Body of pancreas (tissue), 4 donors: ENCODE data around the gene C4orf51. TPM values are rescaled to one million over a fixed set of nuclear protein-coding genes. Genes with fewer than 3 reads are reported as not detected.

ENCODE experiments used
- ATAC-seq: fragments of 150-250 bp; one replicate; pipeline ENCODE4 v1.9.1; 2016
- DNase-seq, 4 donors: peaks; one replicate each; pipeline ENCODE4 v3.0.0-alpha.2; 2019
- H3K27ac ChIP-seq, 4 donors: fragments of 200-600 bp; sonication (generic); 1 replicate in 3 of 4; 2 replicates in 1 of 4; pipeline versions ENCODE4 v1.5.1 to v1.6.1; 2016 to 2019; ENCODE audit warnings: mild to moderate bottlenecking in 1 of 4, mixed read lengths in 1 of 4, moderate library complexity in 1 of 4
- H3K27me3 ChIP-seq, 2 donors: fragments of 200-600 bp; sonication (generic); one replicate each; pipeline ENCODE4 v1.6.0; 2016; ENCODE audit warnings: mild to moderate bottlenecking in 1 of 2
- H3K36me3 ChIP-seq, 2 donors: fragments of 200-600 bp; sonication (generic); replicated peaks in 1 of 2; 2 replicates each; pipeline ENCODE4 v1.5.1; 2016; ENCODE audit warnings: low read depth in 2 of 2; ENCODE audit not compliant: insufficient read depth in 1 of 2
- H3K4me1 ChIP-seq: fragments of 200-600 bp; sonication (generic); one replicate; pipeline ENCODE4 v1.6.0; 2016
- H3K4me3 ChIP-seq, 2 donors: fragments of 200-600 bp; sonication (generic); 1 replicate in 1 of 2; 2 replicates in 1 of 2; pipeline ENCODE4 v1.5.1; 2016 to 2019
- H3K9me3 ChIP-seq, 3 donors: fragments of 200-600 bp; sonication (generic); 1 replicate in 2 of 3; 2 replicates in 1 of 3; pipeline ENCODE4 v1.5.1; 2016
- CTCF ChIP-seq, 7 experiments: fragments of 450-650 bp in 4 of 7; fragments of 200-600 bp in 3 of 7; sonication (generic) in 3 of 7; IDR thresholded peaks; one replicate each; pipeline ENCODE4 v1.5.1; 2016 to 2019; ENCODE audit warnings: antibody characterized with exemption in 7 of 7
- POLR2A ChIP-seq, 3 donors: fragments of 450-650 bp; IDR thresholded peaks; one replicate each; pipeline ENCODE4 v1.6.1; 2016; ENCODE audit warnings: antibody characterized with exemption in 3 of 3, mild to moderate bottlenecking in 2 of 3
- WGBS, 2 donors: methylation state at CpG; one replicate each; pipeline ENCODE4 v1.1.5; 2017; 5-methylcytosine and 5-hydroxymethylcytosine counted together
- intact Hi-C: fragments of 100-400 bp; cut with DNase I; formaldehyde crosslinking; loops from one replicate; pipeline ENCODE4 v1.15.1; 2023
- total RNA-seq, 2 donors: library from RNA; depleted of rRNA; stranded (reverse); fragments of >200 nt; gene quantifications; one replicate each; pipeline ENCODE4 v1.1.0, GENCODE V29; 2016

Gene C4orf51
- total RNA-seq, 2 donors from 2014 or later: not detected

DNA sequence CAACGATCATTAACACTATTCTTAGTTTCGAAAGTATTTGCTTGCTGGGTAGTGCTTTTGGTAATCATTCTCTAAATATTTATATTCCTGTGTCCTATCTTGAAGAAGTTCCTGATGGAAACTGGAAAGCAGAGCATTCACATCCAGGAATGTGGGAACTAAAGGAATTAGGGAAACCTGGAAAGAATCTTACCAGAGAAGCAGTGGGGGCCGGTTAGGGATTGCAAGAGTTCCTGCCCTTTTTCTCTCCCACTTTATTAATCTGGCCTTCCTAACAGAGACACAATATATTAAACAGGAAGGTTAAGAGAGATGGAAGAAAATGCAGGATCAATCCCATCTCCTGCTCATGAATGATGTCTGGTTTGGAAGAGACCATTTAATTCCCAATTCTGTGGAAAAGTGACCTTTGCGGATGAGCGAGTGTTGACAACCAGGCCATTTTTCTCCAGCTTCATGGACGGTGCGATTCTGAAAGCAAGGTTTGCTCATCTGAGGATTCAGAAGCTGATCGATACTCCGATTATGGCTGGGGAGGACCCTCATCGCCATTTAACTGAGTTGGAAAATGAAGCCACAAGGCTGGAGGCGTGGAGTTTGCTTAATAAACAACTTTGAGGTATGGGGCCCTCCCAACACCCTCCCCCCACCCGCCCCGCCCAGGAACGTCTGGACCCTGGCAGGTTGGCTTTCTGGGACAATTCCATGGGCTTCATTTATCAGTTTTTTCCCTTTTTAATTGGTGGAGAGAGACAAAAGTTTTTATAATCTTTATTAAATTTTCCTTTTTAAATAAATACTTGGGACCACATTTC, 52.3 kb downstream of the C4orf51 start:
- no peak for ATAC-seq
- peak overlapping the region; percentile 94 to 99 (median 98) for H3K27ac ChIP-seq
- no peak for DNase-seq
- TF ChIP-seq POLR2A (IDR thresholded peaks at IDR 0.05) (no peak), CTCF (IDR thresholded peaks at IDR 0.05) (no peak)
- H3K9me3 ChIP-seq: no peaks in the 10 kb centered on the region
- intact Hi-C loops: no loop called here
- no peaks in the 10 kb centered on the region for H3K36me3 ChIP-seq
- peaks cover 59% of the 10 kb centered on the region for H3K4me1 ChIP-seq
- H3K4me3 ChIP-seq: peak overlapping the region in 1 of 2 donors; percentile 10
- no peaks in the 10 kb centered on the region for H3K27me3 ChIP-seq
- 21% methylated on average over 14 of the region's 14 CpGs for WGBS, 2 donors

DNA sequence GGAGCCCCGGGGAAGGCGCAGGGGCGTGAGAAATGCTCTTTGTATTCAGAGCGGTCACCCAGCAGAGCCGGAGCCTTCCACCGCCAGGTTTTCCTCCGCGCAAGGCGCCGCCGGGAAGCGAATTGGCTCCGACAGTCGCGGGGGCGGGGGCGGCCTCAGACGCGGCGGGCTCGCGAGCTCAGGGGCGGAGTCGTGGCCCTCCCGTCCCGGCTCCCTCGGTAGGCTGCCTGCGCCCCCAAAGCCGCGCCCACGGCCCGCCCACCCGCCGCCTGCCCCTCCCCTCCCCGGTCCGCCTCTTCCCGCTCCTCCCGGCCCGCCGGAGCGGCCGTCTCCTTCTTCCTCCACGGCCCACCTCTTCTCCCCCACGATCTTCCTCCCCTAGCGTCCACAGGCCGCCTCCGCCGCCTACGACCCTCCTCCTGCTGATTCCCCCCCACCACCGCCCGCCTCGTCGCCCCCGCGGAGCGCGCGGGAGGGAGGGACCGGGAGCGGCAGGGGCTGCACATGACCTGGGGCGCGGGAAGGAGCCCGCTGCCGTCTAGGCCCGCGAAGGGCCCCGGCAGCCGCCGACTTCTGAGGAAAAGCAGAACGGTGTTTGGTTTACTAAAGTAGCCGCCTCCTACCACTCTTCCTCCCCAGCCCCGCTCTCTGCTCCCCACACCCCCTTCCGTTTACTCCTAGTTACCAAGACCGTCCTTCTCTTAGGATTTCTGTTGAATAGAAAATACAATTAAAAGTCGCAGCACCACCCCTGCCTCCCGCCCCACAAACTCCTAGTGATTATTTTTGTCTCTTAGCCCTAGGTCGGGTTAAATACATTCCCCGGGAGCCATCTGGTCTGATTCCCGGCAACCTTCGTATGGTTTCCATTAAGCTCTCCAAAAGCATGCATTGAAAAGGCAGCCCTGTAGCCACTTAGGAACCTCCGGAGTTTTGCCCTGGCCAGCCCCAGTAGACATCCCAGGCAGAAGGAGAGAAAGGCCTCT, 53.2 kb downstream of the C4orf51 start:
- H3K9me3 ChIP-seq: no peaks in the 10 kb centered on the region
- WGBS, 2 donors: 1 to 3% methylated on average over 35 to 55 of the region's 81 CpGs
- DNase-seq (peak; percentile 95 to 97 (median 96)), ATAC-seq (peak; percentile 90)
- H3K27ac ChIP-seq: peak overlapping the region; percentile 94 to 99 (median 98)
- TF ChIP-seq POLR2A (IDR thresholded peaks at IDR 0.05) (peak; percentile 68 to 92 (median 85)), CTCF (IDR thresholded peaks at IDR 0.05) (peak in 3 of 7 experiments; percentile 5 to 29 (median 23))
- H3K36me3 ChIP-seq: no peaks in the 10 kb centered on the region
- peaks cover 59% of the 10 kb centered on the region for H3K4me1 ChIP-seq
- intact Hi-C loops: no loop called here
- no peaks in the 10 kb centered on the region for H3K27me3 ChIP-seq
- H3K4me3 ChIP-seq: peak overlapping the region; percentile 19 to 27

GRCh38 chr4:145734031-145734430, 54.1 kb downstream of the C4orf51 start:
- intact Hi-C loops: no loop called here
- Histone ChIP-seq H3K27ac (peak overlapping the region; percentile 94 to 99 (median 98)), H3K36me3 (no peaks in the 10 kb centered on the region), H3K9me3 (no peaks in the 10 kb centered on the region), H3K27me3 (no peaks in the 10 kb centered on the region), H3K4me3 (no peak overlapping the region), H3K4me1 (peaks cover 59% of the 10 kb centered on the region)
- WGBS, 2 donors: 60 to 70% methylated on average over 7 of the region's 7 CpGs
- no peak for ATAC-seq
- DNase-seq: no peak
- TF ChIP-seq POLR2A (IDR thresholded peaks at IDR 0.05): no peak
- no peak for TF ChIP-seq CTCF (IDR thresholded peaks at IDR 0.05)

DNA sequence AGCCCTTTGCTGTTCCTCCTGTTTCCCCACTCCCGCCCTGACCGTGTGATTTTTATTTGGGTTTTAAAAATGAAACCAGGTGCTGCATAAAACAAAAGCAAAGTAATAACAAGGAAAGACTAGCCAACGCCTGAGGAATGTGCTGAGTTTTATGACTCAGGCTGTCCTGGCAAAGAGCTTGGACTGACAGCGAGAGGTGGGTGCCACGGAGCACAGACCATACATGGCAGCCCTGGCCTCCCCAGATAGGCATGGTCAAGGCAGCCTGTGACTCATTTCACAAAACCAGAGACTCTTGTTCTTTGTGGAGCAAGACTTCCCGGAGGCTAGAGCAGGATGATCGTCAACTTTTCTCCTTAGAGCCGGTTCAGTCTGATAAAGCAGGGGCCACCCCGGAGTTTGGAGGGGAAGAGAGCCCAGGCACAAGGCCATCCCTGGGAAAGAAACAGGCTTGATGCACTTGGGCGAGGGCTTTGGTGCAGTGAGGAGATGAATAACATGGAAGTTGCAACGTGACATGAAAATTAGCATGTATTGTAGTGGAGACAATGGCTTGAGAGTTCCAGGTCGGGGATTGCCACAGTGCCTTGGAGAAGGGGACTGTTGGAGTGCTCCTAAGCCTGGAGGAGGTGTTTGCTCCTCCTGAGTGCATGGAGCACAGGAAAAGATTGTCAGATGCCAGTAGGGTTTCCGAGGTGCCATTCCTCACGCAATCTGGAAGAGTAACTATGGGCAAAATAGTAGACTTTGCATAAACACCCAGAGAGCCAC, 54.8 kb downstream of the C4orf51 start:
- peaks cover 59% of the 10 kb centered on the region for H3K4me1 ChIP-seq
- H3K4me3 ChIP-seq: no peak overlapping the region
- TF ChIP-seq POLR2A (IDR thresholded peaks at IDR 0.05) (peak in 2 of 3 donors; percentile 22 to 48), CTCF (IDR thresholded peaks at IDR 0.05) (no peak)

More for the DNA sequence above, 54.8 kb downstream of the C4orf51 start:
- H3K36me3 ChIP-seq: no peaks in the 10 kb centered on the region
- intact Hi-C loops: no loop called here
- no peaks in the 10 kb centered on the region for H3K9me3 ChIP-seq
- peak overlapping the region; percentile 94 to 99 (median 98) for H3K27ac ChIP-seq
- peak; percentile 59 to 86 (median 76) for DNase-seq
- H3K27me3 ChIP-seq: no peaks in the 10 kb centered on the region
- peak; percentile 54 for ATAC-seq
- WGBS, 2 donors: 37 to 47% methylated on average over 14 of the region's 14 CpGs
